Neuronal stem cell (in vitro differentiated cells): ENCODE results near the gene THEMIS.

ENCODE experiments used
- DNase-seq: peaks from one replicate; pipeline ENCODE4 v3.0.0-alpha.2; 2013; ENCODE audit warnings: low spot score
- H2AFZ ChIP-seq: one replicate; pipeline ENCODE4 v1.6.1; 2013; ENCODE audit warnings: mild to moderate bottlenecking, low read length, inconsistent platforms
- H2AK5ac ChIP-seq: 2 replicates; pipeline ENCODE4 v1.6.1; 2013; ENCODE audit warnings: low read depth, mild to moderate bottlenecking, inconsistent platforms, low read length, moderate library complexity, mixed read lengths
- H2BK120ac ChIP-seq: 2 replicates; pipeline ENCODE4 v1.6.1; 2013; ENCODE audit warnings: low read depth, mild to moderate bottlenecking, inconsistent platforms, low read length, moderate library complexity, mixed read lengths
- H2BK12ac ChIP-seq: one replicate; pipeline ENCODE4 v1.6.1; 2013; ENCODE audit warnings: low read length, inconsistent platforms
- H2BK15ac ChIP-seq: 2 replicates; pipeline ENCODE4 v1.6.1; 2013; ENCODE audit warnings: mild to moderate bottlenecking, low read length, inconsistent platforms, mixed read lengths
- H2BK5ac ChIP-seq: one replicate; pipeline ENCODE4 v1.6.1; 2013; ENCODE audit warnings: inconsistent platforms, mild to moderate bottlenecking, low read length, moderate library complexity
- H3K14ac ChIP-seq: one replicate; pipeline ENCODE4 v1.6.1; 2013; ENCODE audit warnings: low read length, inconsistent platforms
- H3K18ac ChIP-seq: 2 replicates; pipeline ENCODE4 v1.6.1; 2013; ENCODE audit warnings: low read length, inconsistent platforms
- H3K23ac ChIP-seq: 2 replicates; pipeline ENCODE4 v1.6.1; 2013; ENCODE audit warnings: low read depth, mild to moderate bottlenecking, mixed read lengths, low read length, inconsistent platforms; ENCODE audit not compliant: poor library complexity
- H3K27ac ChIP-seq: replicated peaks from 3 replicates; pipeline ENCODE4 v1.5.1; 2013; ENCODE audit warnings: low read length, inconsistent platforms
- H3K27me3 ChIP-seq, 3 experiments: 2 replicates each; pipeline ENCODE4 v1.6.1; 2013; ENCODE audit warnings: low read length in 3 of 3, mild to moderate bottlenecking in 2 of 3, inconsistent platforms in 1 of 3, low read depth in 1 of 3, mixed read lengths in 1 of 3, moderate library complexity in 1 of 3; ENCODE audit not compliant: control insufficient read depth in 3 of 3, insufficient read depth in 3 of 3
- H3K36me3 ChIP-seq, 2 donors: replicated peaks in 1 of 2; 2 replicates each; pipeline ENCODE4 v1.6.1; 2013; ENCODE audit warnings: low read length in 2 of 2; ENCODE audit not compliant: control insufficient read depth in 2 of 2, insufficient read depth in 2 of 2
- H3K4ac ChIP-seq: 2 replicates; pipeline ENCODE4 v1.6.1; 2013; ENCODE audit warnings: inconsistent platforms, mild to moderate bottlenecking, low read length, moderate library complexity
- H3K4me1 ChIP-seq, 2 donors: 1 replicate in 1 of 2; 2 replicates in 1 of 2; pipeline ENCODE4 v1.6.1; 2013; ENCODE audit warnings: low read length in 2 of 2, low read depth in 1 of 2; ENCODE audit not compliant: control insufficient read depth in 2 of 2, insufficient read depth in 1 of 2
- H3K4me2 ChIP-seq: one replicate; pipeline ENCODE4 v1.6.1; 2013; ENCODE audit warnings: mild to moderate bottlenecking, low read length, inconsistent platforms; ENCODE audit not compliant: insufficient read depth, poor library complexity, severe bottlenecking
- H3K4me3 ChIP-seq, 2 donors: 2 replicates each; pipeline ENCODE4 v1.5.1; 2013; ENCODE audit warnings: low read length in 2 of 2, mild to moderate bottlenecking in 2 of 2, inconsistent platforms in 1 of 2, moderate library complexity in 1 of 2
- H3K79me1 ChIP-seq: one replicate; pipeline ENCODE4 v1.6.1; 2013; ENCODE audit warnings: low read depth, mild to moderate bottlenecking, inconsistent platforms, low read length, moderate library complexity
- H3K9ac ChIP-seq: one replicate; pipeline ENCODE4 v1.6.1; 2013; ENCODE audit warnings: mild to moderate bottlenecking, low read depth, low read length, inconsistent platforms; ENCODE audit not compliant: poor library complexity
- H3K9me3 ChIP-seq, 2 donors: replicated peaks in 1 of 2; 2 replicates each; pipeline versions ENCODE3 to v1.6.1; 2013; ENCODE audit warnings: low read length in 2 of 2, mild to moderate bottlenecking in 2 of 2, inconsistent platforms in 1 of 2, low read depth in 1 of 2, mixed read lengths in 1 of 2, moderate library complexity in 1 of 2; ENCODE audit not compliant: control insufficient read depth in 2 of 2, insufficient read depth in 1 of 2
- H4K8ac ChIP-seq: one replicate; pipeline ENCODE4 v1.6.1; 2013; ENCODE audit warnings: low read depth, mild to moderate bottlenecking, inconsistent platforms, low read length, moderate library complexity
- H4K91ac ChIP-seq: one replicate; pipeline ENCODE4 v1.6.1; 2013; ENCODE audit warnings: low read length, low read depth, mild to moderate bottlenecking, inconsistent platforms; ENCODE audit not compliant: poor library complexity
- WGBS, 2 donors: extraction: QIAGEN DNeasy Blood & Tissue Kit; methylation state at CpG; one replicate each; pipeline ENCODE4 v1.1.7; 2013; ENCODE audit warnings: missing lambda C conversion rate in 2 of 2, mixed read lengths in 1 of 2; ENCODE audit not compliant: insufficient read length in 2 of 2, insufficient replicate concordance in 1 of 2; ENCODE audit errors: extremely low coverage in 2 of 2; 5-methylcytosine and 5-hydroxymethylcytosine counted together

THEMIS gene

GRCh38 chr6:127727260-127727953, 173.5 kb downstream of the THEMIS start:
- Histone ChIP-seq H3K9me3 (no peaks in the 10 kb centered on the region), H2AK5ac (no peak overlapping the region), H3K36me3 (no peaks in the 10 kb centered on the region), H3K9ac (no peak overlapping the region), H3K18ac (no peak overlapping the region), H3K23ac (no peak overlapping the region), H2BK120ac (no peak overlapping the region), H4K91ac (no peak overlapping the region), H3K27me3 (no peaks in the 10 kb centered on the region), H3K4me3 (no peak overlapping the region), H2BK15ac (no peak overlapping the region), H3K4me2 (no peak overlapping the region), H3K14ac (no peak overlapping the region), H2AFZ (no peak overlapping the region), H2BK5ac (no peak overlapping the region), H3K79me1 (no peaks in the 10 kb centered on the region), H3K4ac (no peak overlapping the region), H2BK12ac (no peak overlapping the region), H4K8ac (no peak overlapping the region), H3K27ac (no peak overlapping the region), H3K4me1 (no peaks in the 10 kb centered on the region)
- WGBS, 2 donors = no CpG with 5 or more reads among the region's 1 CpG
- no peak for DNase-seq

- H3K9ac ChIP-seq = no peak overlapping the region
- H3K4me2 ChIP-seq = no peak overlapping the region
- no peaks in the 10 kb centered on the region for H3K36me3 ChIP-seq
- no CpG with 5 or more reads among the region's 1 CpG for WGBS, 2 donors
- no peaks in the 10 kb centered on the region for H3K9me3 ChIP-seq
- no peak for DNase-seq
- H3K4me3 ChIP-seq = no peak overlapping the region
- H2BK12ac ChIP-seq = no peak overlapping the region
- no peaks in the 10 kb centered on the region for H3K27me3 ChIP-seq
- H3K4me1 ChIP-seq = no peaks in the 10 kb centered on the region
- H3K23ac ChIP-seq = no peak overlapping the region
- H3K79me1 ChIP-seq = no peaks in the 10 kb centered on the region
- H3K4ac ChIP-seq = no peak overlapping the region
- H3K27ac ChIP-seq = no peak overlapping the region
- H4K8ac ChIP-seq = no peak overlapping the region
- H2AK5ac ChIP-seq = no peak overlapping the region
- no peak overlapping the region for H2BK5ac ChIP-seq
- H4K91ac ChIP-seq = no peak overlapping the region
- no peak overlapping the region for H2BK15ac ChIP-seq
- no peak overlapping the region for H2AFZ ChIP-seq
- H3K14ac ChIP-seq = no peak overlapping the region
- no peak overlapping the region for H2BK120ac ChIP-seq
- H3K18ac ChIP-seq = no peak overlapping the region
Measured at GRCh38 chr6:127725821-127726220, 175.0 kb downstream of the THEMIS start.

DNA sequence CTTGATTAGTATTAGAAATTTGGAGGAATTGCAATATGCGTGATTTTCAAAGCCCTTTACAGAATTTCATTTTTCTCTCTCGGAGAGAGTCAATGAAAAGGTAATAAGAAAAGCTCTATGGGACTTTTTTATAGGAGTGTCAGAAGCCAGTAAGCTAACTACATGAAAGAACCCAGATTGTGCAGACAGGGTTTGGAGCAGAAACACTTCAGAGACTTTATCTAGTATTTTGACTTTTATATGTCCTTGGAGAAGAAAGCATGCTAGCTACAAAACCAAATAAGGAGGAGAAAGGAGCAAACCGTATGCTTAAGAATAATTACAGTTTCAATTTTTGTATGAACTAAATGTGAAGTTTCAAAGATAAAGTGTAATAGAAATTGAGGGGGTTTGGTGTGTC, 182.2 kb downstream of the THEMIS start:
- H3K9me3 ChIP-seq = no peaks in the 10 kb centered on the region
- no peak overlapping the region for H3K4me3 ChIP-seq
- no peaks in the 10 kb centered on the region for H3K79me1 ChIP-seq
- H2AK5ac ChIP-seq = no peak overlapping the region
- no peak overlapping the region for H3K9ac ChIP-seq
- no peak overlapping the region for H4K8ac ChIP-seq
- DNase-seq = no peak
- no peak overlapping the region for H3K14ac ChIP-seq
- no peak overlapping the region for H3K4me2 ChIP-seq
- H2AFZ ChIP-seq = no peak overlapping the region
- H2BK5ac ChIP-seq = no peak overlapping the region
- no peak overlapping the region for H4K91ac ChIP-seq
- no peaks in the 10 kb centered on the region for H3K36me3 ChIP-seq
- no CpG with 5 or more reads among the region's 3 CpGs for WGBS, 2 donors
- no peaks in the 10 kb centered on the region for H3K4me1 ChIP-seq
- no peak overlapping the region for H2BK12ac ChIP-seq
- H2BK120ac ChIP-seq = no peak overlapping the region
- no peak overlapping the region for H2BK15ac ChIP-seq
- H3K27me3 ChIP-seq = no peaks in the 10 kb centered on the region
- H3K27ac ChIP-seq = no peak overlapping the region
- H3K4ac ChIP-seq = no peak overlapping the region
- H3K18ac ChIP-seq = no peak overlapping the region
- H3K23ac ChIP-seq = no peak overlapping the region

- Histone ChIP-seq H2AK5ac (no peak overlapping the region), H3K4me2 (no peak overlapping the region), H2BK12ac (no peak overlapping the region), H3K14ac (no peak overlapping the region), H3K4ac (no peak overlapping the region), H3K36me3 (no peaks in the 10 kb centered on the region), H3K4me3 (no peak overlapping the region), H3K23ac (no peak overlapping the region), H3K79me1 (no peaks in the 10 kb centered on the region), H2BK15ac (no peak overlapping the region), H2BK120ac (no peak overlapping the region), H3K27ac (no peak overlapping the region), H3K18ac (no peak overlapping the region), H4K8ac (no peak overlapping the region), H3K27me3 (no peaks in the 10 kb centered on the region), H3K9me3 (no peaks in the 10 kb centered on the region), H4K91ac (no peak overlapping the region), H3K9ac (no peak overlapping the region), H3K4me1 (no peaks in the 10 kb centered on the region), H2BK5ac (no peak overlapping the region), H2AFZ (no peak overlapping the region)
- WGBS, 2 donors = no CpG with 5 or more reads among the region's 2 CpGs
- no peak for DNase-seq
Measured at GRCh38 chr6:127717384-127717783, 183.5 kb downstream of the THEMIS start.
